Esophagus squamous epithelium (tissue), 4 donors: ENCODE data around the gene DPYSL5.

Experiments
- CTCF ChIP-seq, 6 experiments: fragments of 450-650 bp in 4 of 6; fragments of 200-600 bp in 2 of 6; sonication (generic) in 2 of 6; IDR thresholded peaks; one replicate each; pipeline ENCODE4 v1.5.1; 2016 to 2019; ENCODE audit warnings: antibody characterized with exemption in 6 of 6, mild to moderate bottlenecking in 4 of 6, moderate library complexity in 4 of 6
- POLR2A ChIP-seq, 4 donors: fragments of 450-650 bp; IDR thresholded peaks; one replicate each; pipeline ENCODE4 v1.6.1; 2017; ENCODE audit warnings: antibody characterized with exemption in 4 of 4, mild to moderate bottlenecking in 4 of 4, moderate library complexity in 3 of 4

GRCh38 chr2:26892133-26892532, 44.2 kb downstream of the DPYSL5 start:
- TF ChIP-seq POLR2A (IDR thresholded peaks at IDR 0.05) (no peak), CTCF (IDR thresholded peaks at IDR 0.05) (no peak)
